ENCODE data around the gene SUMF2.

DNA sequence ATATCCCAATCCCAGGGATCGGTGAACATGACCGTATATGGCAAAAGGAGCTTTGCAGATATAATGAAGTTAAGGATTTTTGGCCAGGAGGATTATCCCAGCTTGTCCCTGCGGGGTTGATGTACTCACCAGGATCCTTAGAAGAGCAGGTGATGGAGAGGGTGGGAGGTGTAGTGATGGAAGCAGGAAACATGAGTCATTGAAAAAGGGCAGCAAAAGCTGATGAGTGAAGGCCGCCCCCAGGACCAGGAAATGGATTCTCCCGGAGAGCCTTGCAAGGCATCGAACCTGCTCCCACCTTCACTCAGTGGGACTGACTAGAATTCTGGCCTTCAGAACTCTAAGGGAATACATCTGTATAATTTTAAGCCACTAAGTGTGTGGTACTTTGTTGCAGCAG is 57.4 kb downstream of the SUMF2 start:
- TF ChIP-seq EP300 (IDR thresholded peaks at IDR 0.05) (no peak), POLR2A (IDR thresholded peaks at IDR 0.05) (no peak)
- TF ChIP-seq, protein P1, sequence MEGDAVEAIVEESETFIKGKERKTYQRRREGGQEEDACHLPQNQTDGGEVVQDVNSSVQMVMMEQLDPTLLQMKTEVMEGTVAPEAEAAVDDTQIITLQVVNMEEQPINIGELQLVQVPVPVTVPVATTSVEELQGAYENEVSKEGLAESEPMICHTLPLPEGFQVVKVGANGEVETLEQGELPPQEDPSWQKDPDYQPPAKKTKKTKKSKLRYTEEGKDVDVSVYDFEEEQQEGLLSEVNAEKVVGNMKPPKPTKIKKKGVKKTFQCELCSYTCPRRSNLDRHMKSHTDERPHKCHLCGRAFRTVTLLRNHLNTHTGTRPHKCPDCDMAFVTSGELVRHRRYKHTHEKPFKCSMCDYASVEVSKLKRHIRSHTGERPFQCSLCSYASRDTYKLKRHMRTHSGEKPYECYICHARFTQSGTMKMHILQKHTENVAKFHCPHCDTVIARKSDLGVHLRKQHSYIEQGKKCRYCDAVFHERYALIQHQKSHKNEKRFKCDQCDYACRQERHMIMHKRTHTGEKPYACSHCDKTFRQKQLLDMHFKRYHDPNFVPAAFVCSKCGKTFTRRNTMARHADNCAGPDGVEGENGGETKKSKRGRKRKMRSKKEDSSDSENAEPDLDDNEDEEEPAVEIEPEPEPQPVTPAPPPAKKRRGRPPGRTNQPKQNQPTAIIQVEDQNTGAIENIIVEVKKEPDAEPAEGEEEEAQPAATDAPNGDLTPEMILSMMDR (IDR thresholded peaks at IDR 0.05) = no peak

Measured in suprapubic skin (tissue), 3 donors.